GM12892 (cell line): ENCODE data around the gene RIPK4.

Experiments used
- POLR2A ChIP-seq: IDR thresholded peaks from 2 replicates; pipeline ENCODE4 v1.6.1; 2011; ENCODE audit warnings: low read depth, low read length, control low read depth
- POLR2AphosphoS5 ChIP-seq: IDR thresholded peaks from 2 replicates; pipeline ENCODE4 v1.6.1; 2011; ENCODE audit warnings: low read depth, low read length, control low read depth

GRCh38 chr21:41808846-41809245 is 42.0 kb upstream of the RIPK4 start:
- TF ChIP-seq POLR2A (no peak), POLR2AphosphoS5 (no peak)
